Transverse colon (tissue), 4 donors: ENCODE results near the gene EPGN.

Source experiments
- CTCF ChIP-seq, 5 experiments: fragments of 200-600 bp in 3 of 5; fragments of 450-650 bp in 2 of 5; sonication (generic) in 3 of 5; IDR thresholded peaks; 1 replicate in 2 of 5; 2 replicates in 3 of 5; pipeline ENCODE4 v1.5.1; 2016 to 2017; ENCODE audit warnings: antibody characterized with exemption in 5 of 5, inconsistent platforms in 3 of 5, mild to moderate bottlenecking in 2 of 5, moderate library complexity in 1 of 5
- EP300 ChIP-seq: sonication (generic); formaldehyde crosslinking; IDR thresholded peaks from one replicate; pipeline ENCODE4 v1.6.1; 2017; ENCODE audit warnings: antibody characterized with exemption, low read depth
- POLR2A ChIP-seq: fragments of 450-650 bp; IDR thresholded peaks from one replicate; pipeline ENCODE4 v1.6.1; 2016; ENCODE audit warnings: antibody characterized with exemption, mild to moderate bottlenecking, moderate library complexity
- POLR2AphosphoS5 ChIP-seq, 3 donors: sonication (generic); formaldehyde crosslinking; IDR thresholded peaks; one replicate each; pipeline ENCODE4 v1.6.1; 2016; ENCODE audit warnings: antibody characterized with exemption in 3 of 3

- no peak for TF ChIP-seq CTCF (IDR thresholded peaks at IDR 0.05)
- TF ChIP-seq POLR2A = no peak
- TF ChIP-seq EP300 = no peak
- TF ChIP-seq POLR2AphosphoS5 (IDR thresholded peaks at IDR 0.05) = no peak
Measured at GRCh38 chr4:74287791-74288190, 20.5 kb upstream of the EPGN start.
